NT2/D1 (cell line): ENCODE results near the gene POLR1C.

Source experiments
- SUZ12 ChIP-seq: IDR thresholded peaks from 2 replicates; pipeline ENCODE4 v1.6.1; 2011; ENCODE audit not compliant: insufficient read length, insufficient read depth; ENCODE audit errors: extremely low read depth
- YY1 ChIP-seq: IDR thresholded peaks from 2 replicates; pipeline ENCODE4 v1.6.1; 2011; ENCODE audit not compliant: insufficient read length, insufficient read depth
- ZNF274 ChIP-seq: IDR thresholded peaks from 2 replicates; pipeline ENCODE4 v1.6.1; 2011; ENCODE audit warnings: mild to moderate bottlenecking, low read depth, low read length

GRCh38 chr6:43502666-43503065 is 14.2 kb upstream of the POLR1C start:
- TF ChIP-seq YY1, result no peak
- no peak for TF ChIP-seq SUZ12
- TF ChIP-seq ZNF274, result no peak
